ENCODE data around the gene IRAK1.

The IRAK1 gene

DNA sequence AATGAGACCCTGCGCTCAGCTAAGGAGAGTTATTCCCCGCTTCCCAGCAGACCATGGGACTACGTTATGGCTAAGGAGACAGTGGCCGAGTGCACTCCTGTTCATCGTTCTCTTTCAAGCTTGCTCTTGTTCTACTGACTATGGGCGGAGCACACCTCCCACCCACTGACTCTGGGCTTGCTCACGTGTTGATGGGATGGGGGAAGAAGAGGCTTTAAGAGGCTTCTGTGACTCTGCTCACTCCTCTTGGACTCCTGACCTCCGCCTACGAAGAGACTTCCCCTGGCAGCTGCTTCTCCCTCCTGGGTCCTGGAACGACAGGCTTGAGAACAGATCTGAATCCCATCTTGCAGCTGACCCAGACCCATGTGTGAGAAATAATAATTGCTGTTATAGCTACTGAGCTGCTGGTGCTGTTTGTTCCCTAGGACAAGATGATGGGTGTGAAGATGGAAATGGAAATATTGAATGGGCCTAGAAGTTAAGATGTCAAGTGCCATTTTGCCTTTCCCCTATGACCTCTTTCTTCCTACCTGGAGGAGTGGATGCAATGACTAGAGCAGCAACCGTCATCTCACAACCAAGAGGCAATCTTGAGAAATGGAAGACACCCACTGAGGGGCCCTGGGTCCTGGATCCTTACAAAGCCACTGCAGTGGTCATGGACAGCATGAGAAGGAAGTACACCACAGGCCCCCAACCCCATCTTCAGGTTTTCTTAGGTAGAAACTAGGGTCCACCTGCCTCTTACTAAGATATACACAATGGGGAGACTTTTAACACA lies 38.7 kb upstream of the IRAK1 start:
- H3K27ac ChIP-seq: no peak overlapping the region
- TF ChIP-seq, protein P1, sequence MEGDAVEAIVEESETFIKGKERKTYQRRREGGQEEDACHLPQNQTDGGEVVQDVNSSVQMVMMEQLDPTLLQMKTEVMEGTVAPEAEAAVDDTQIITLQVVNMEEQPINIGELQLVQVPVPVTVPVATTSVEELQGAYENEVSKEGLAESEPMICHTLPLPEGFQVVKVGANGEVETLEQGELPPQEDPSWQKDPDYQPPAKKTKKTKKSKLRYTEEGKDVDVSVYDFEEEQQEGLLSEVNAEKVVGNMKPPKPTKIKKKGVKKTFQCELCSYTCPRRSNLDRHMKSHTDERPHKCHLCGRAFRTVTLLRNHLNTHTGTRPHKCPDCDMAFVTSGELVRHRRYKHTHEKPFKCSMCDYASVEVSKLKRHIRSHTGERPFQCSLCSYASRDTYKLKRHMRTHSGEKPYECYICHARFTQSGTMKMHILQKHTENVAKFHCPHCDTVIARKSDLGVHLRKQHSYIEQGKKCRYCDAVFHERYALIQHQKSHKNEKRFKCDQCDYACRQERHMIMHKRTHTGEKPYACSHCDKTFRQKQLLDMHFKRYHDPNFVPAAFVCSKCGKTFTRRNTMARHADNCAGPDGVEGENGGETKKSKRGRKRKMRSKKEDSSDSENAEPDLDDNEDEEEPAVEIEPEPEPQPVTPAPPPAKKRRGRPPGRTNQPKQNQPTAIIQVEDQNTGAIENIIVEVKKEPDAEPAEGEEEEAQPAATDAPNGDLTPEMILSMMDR (conservative IDR thresholded peaks at IDR 0.05): no peak

DNA sequence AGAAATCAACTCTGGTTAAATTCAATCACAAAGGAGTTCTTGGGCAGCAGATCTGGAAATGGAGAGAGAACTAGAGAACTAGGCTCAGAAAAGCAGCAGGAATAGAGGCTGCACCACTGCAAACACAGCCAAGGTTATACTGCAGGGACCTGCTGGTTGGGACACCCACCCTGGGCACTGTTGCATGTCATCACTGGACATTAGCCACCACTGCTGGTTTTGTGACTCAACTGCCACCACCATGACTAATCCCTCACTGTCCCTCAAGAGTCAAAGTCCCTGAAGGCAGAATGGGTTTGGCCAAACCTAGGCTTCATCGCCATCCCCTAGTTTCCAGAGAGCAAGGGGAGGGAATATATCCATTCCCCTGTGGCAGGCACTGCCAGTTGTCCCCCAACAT lies 38.1 kb upstream of the IRAK1 start:
- H3K27ac ChIP-seq: peak overlapping the region; percentile 60; the same call in 1 of the 2 replicates
- TF ChIP-seq, protein P1 (conservative IDR thresholded peaks at IDR 0.05): no peak

DNA sequence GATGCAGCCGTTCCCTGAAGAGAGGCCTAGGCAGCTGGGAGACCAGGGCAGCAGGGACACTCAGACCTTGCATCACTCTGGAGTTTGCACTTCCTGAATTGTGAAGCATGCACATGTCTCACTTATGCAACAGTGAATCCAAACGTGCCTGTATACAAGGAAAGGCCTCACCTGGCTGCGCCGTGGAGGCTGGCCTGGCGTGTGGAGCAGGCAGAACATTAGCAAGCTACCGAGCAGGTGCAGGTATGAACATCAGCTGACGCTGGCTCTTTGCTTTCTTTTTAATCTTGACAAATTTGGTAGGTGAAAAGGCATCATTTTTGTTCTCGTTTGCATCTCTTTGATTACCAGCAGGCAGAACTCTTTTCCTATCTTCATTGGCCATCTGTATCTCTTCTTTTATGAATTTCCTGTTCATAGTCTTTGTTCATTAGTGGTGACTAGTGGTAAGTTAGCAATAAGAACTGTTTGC lies 37.1 kb upstream of the IRAK1 start:
- TF ChIP-seq, protein P1 (conservative IDR thresholded peaks at IDR 0.05): no peak
- peak overlapping the region; percentile 60 for H3K27ac ChIP-seq

DNA sequence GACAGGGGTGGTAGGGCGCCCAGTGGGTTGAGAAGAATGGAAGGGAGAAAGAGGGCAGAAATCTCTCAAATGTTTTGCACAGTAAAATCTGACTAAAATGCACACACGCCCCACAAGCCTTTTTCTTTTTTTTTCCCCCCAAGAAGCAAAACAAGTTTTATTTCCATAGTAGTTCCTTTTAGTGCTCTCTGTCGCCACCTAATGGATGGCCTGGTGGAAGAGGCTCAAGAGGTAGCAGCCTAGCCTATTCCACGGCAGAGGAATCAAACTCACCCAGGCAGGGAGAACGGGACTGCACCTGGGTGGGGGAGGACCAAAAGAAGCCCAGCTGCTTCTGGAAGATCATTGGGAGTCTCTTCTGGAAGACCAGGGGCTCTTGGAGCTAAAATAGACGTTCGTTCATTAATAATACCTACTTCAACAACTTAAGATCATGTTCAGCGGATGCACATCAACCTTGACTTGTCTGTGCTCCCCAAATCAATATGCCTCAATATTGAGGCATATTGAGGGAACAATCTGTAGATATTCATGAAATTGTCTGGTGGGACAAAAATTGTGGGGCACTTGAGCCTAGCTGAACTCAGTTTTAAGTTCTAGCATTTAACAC lies 31.6 kb upstream of the IRAK1 start:
- TF ChIP-seq, protein P1 (conservative IDR thresholded peaks at IDR 0.05): peak; percentile 81
- H3K27ac ChIP-seq: peak overlapping the region; percentile 95; the same call in 1 of the 2 replicates

DNA sequence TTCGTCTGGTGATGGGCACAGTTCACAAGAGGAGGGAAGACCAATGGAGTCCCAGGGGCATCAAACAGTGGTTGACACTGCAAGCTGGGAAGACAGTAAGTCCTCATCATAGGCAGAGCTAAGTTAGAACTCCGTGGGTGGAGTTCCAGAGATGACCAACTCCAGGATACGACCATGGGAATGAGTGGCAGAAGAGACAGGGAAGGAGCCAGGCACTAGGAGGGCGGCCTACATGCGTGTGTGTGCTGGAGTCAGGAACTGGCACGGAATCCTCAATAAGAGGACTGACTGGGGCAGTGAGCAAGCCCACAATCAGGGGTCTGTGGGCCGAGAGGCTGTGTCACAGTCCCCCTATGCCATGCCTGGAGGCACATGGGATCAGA lies 30.4 kb upstream of the IRAK1 start:
- H3K27ac ChIP-seq: peak overlapping the region; percentile 95
- TF ChIP-seq, protein P1 (conservative IDR thresholded peaks at IDR 0.05): no peak

DNA sequence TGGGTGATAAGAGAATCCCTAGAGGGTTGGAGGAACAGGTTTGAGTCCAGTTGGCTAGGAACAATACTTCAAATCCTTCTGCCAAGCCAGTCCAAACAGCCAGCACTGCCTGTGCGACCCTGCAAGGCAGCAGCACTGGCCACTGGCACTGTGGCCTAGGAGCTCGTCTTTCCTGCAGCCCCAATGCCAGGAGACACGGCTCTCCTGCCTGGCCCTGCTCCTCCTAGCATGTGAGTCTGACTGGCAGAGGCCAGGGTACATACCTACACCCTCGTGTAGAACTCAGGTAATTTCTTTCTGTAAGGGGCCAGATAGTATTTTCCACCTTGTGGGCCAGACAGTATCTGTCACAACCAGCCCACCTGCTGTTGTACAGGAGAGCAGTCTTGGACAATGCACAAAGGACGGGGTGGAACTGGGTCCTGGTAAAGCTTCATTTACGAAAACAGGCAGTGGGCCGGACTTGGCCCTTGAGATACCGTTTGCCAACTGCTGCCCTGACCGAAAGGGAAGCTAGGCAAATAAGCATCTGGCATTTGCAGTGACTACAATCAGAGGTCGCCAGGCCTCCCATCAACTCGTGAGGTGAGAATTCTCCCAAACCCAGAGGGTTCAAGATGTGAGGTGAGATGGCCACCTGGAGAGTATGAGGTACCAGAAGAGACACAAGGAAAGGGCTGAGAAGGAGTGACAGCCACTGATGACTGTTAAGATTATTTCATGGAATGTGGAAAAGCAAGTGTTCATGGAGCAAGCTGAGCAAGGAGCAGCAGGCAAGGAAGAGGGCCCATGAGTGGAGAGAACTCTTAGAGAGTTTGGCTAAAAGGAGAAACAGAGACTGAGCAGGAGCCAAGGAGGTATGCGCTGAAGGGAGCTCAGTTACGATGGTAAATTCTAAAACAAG lies 29.8 kb upstream of the IRAK1 start:
- peak overlapping the region; percentile 95 for H3K27ac ChIP-seq
- TF ChIP-seq, protein P1 (conservative IDR thresholded peaks at IDR 0.05): no peak

DNA sequence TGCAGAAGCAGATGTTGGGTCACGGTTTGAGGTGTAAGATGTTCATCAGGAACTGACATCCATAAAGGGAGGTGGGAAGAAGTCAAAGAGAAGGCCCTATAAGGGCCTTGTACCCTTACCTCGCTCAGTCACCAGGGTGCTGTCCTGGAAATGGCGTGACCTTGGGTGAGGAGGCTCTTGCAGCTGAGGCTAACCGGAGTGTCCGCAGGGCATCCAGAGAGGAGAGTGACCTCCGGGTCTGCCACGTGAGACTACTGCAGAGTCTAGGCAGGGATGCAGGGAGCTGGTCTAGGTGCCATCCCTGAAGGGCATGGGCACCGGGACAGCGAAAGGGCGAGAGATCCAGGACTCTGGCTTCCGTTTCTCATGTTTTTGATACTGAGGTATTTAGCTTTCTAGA lies 28.7 kb upstream of the IRAK1 start:
- peak overlapping the region; percentile 95 for H3K27ac ChIP-seq
- TF ChIP-seq, protein P1 (conservative IDR thresholded peaks at IDR 0.05): no peak
